Mesothelial cell of epicardium (in vitro differentiated cells): ENCODE data around the gene AFAP1. TPM values are rescaled to one million over a fixed set of nuclear protein-coding genes. Genes with fewer than 3 reads are reported as not detected.

Experiments used
- DNase-seq, 2 experiments: peaks; one replicate each; pipeline ENCODE4 v3.0.0; 2021; ENCODE audit warnings: low spot score in 2 of 2; ENCODE audit not compliant: unreplicated experiment in 2 of 2
- H3K27ac Mint-ChIP-seq: 2 replicates; pipeline ENCODE4 v1.8.0; 2021; ENCODE audit warnings: mixed read lengths
- H3K27me3 Mint-ChIP-seq: 2 replicates; pipeline ENCODE4 v1.8.0; 2021; ENCODE audit warnings: low read depth, mixed read lengths
- H3K36me3 Mint-ChIP-seq: 2 replicates; pipeline ENCODE4 v1.8.0; 2021; ENCODE audit warnings: mixed read lengths
- H3K4me1 Mint-ChIP-seq: 2 replicates; pipeline ENCODE4 v1.8.0; 2021; ENCODE audit warnings: mixed read lengths
- H3K4me3 Mint-ChIP-seq: 2 replicates; pipeline ENCODE4 v1.8.0; 2021; ENCODE audit warnings: mild to moderate bottlenecking, moderate library complexity, mixed read lengths
- H3K9me3 Mint-ChIP-seq: 2 replicates; pipeline ENCODE4 v1.8.0; 2021; ENCODE audit warnings: mixed read lengths
- total RNA-seq: library from RNA; stranded (reverse); gene quantifications from 3 replicates; pipeline ENCODE4 v1.2.1, GENCODE V29; 2021
- TF ChIP-seq, protein P1 (sequence below): fragments of 200-600 bp; sonication (generic); IDR thresholded peaks from one replicate; pipeline ENCODE4 v1.5.0; 2021; ENCODE audit warnings: antibody characterized with exemption; ENCODE audit not compliant: unreplicated experiment

Gene AFAP1
- total RNA-seq, 1 donor from 2014 or later, result 82.4 TPM

DNA sequence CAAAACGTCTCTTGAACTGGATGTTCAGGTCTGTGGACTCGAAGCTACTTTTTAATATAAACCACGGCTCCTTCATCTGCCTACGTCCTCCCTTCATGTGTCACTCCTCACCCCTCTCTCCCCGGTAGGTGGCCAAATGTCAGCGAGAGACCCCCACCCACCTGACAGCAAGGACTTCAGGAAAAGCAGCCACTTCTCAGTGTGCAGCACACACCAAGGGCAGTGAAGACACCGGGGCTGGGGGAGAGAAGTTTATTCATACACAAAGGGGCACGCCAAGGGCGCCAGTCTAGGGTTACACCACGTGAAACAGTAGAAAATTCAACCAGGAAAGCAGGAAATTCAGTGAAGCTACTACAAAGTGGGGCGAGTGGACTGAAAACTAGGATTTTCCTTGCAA, 181.2 kb downstream of the AFAP1 start:
- H3K36me3 Mint-ChIP-seq, result peaks cover 19% of the 10 kb centered on the region
- no peak overlapping the region for H3K4me3 Mint-ChIP-seq
- TF ChIP-seq, protein P1, sequence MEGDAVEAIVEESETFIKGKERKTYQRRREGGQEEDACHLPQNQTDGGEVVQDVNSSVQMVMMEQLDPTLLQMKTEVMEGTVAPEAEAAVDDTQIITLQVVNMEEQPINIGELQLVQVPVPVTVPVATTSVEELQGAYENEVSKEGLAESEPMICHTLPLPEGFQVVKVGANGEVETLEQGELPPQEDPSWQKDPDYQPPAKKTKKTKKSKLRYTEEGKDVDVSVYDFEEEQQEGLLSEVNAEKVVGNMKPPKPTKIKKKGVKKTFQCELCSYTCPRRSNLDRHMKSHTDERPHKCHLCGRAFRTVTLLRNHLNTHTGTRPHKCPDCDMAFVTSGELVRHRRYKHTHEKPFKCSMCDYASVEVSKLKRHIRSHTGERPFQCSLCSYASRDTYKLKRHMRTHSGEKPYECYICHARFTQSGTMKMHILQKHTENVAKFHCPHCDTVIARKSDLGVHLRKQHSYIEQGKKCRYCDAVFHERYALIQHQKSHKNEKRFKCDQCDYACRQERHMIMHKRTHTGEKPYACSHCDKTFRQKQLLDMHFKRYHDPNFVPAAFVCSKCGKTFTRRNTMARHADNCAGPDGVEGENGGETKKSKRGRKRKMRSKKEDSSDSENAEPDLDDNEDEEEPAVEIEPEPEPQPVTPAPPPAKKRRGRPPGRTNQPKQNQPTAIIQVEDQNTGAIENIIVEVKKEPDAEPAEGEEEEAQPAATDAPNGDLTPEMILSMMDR, result no peak

DNA sequence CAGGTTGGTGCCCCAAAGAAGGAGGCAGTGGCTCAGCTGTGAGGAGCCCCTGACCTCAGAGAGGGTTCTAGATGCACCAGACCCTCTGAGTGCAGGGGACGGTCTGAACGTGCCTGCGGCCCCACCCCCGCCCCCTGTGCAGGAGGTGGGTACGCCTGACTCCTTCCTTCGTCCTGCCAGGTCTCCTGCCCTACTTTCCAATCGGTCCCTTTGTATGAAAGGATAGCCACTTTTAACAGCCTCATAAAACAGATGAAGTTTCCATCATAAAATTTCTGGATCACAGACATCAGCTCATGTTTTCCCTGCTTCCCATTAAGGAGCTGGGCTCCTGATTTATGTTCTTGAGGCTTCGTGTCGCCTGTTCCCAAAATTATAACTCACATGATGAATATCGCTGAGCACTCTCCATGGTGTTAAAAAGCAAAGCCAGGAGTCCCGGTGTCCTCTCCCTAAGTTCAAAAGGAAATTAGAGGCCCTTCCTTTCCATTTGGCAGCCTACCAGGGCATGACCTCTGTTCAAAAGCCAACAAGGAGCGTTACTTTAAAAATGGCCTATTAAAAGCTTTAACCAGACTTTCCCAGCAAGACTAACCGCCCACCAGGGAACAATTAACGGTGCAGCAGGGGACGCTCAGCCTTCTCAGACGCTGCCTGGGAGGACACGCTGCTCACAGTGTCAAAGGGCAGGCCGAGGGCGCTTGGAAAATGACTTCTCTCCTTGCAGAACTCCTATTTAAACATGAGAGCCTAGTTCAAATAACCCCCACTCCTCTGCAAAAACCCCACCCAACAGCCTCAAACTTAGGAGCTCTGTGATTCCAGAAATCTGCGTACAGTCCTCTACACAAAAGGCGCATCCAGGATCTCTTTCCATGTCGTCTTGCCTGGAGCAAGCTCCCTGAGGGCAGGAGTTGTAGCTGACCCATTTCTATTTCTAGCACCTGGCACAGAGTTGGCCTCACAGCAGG, 181.9 kb downstream of the AFAP1 start:
- TF ChIP-seq, protein P1, result no peak
- H3K27ac Mint-ChIP-seq, result peak overlapping the region; percentile 79
- H3K36me3 Mint-ChIP-seq, result peaks cover 17% of the 10 kb centered on the region
- DNase-seq, result no peak
- no peak overlapping the region for H3K4me3 Mint-ChIP-seq
- H3K27me3 Mint-ChIP-seq, result no peaks in the 10 kb centered on the region
- H3K4me1 Mint-ChIP-seq, result peaks cover 13% of the 10 kb centered on the region
- no peaks in the 10 kb centered on the region for H3K9me3 Mint-ChIP-seq

More for the DNA sequence above, 181.2 kb downstream of the AFAP1 start:
- no peak for DNase-seq
- H3K4me1 Mint-ChIP-seq, result peaks cover 13% of the 10 kb centered on the region
- H3K9me3 Mint-ChIP-seq, result no peaks in the 10 kb centered on the region
- H3K27ac Mint-ChIP-seq, result peak overlapping the region; percentile 79
- H3K27me3 Mint-ChIP-seq, result no peaks in the 10 kb centered on the region

DNA sequence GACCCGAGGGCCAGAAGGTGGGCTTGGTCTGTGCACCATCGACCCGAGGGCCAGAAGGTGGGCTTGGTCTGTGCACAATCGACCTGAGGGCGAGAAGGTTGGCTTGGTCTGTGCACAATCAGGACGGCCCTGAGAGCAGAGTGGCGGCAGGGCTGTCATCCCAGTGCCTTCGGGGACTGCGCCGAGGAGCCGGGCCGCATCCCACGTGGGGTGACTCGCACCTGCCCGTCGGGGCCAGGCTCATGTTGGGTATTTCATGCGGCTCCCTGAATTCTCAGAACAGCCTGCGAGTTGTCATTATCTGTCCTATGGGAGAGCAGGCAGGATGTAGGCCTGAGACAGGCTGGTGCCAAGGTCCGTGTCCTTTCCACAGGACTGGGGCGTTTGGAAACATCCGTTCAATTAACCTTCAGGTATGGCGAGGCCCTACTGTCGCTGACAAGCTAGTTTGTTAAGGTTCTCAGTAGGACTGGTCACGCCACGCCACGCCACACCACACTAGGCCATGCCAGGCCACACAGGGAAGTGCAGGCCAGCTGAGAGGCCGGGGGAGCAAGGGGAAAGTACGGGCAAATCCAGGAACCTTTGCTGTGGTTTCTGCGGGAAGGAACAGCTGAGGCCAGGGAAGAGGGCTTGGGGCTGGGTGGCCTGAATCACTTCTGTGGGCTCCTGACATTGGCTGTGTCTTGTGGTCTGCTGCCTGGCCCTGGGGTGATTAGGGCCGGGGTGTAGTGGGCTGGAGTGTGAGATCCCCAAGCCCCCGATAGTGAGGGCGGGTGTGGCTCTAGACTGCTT, 182.9 kb downstream of the AFAP1 start:
- Mint-ChIP-seq H3K36me3 (peaks cover 16% of the 10 kb centered on the region), H3K4me1 (peaks cover 10% of the 10 kb centered on the region), H3K9me3 (no peaks in the 10 kb centered on the region), H3K27me3 (no peaks in the 10 kb centered on the region), H3K4me3 (no peak overlapping the region), H3K27ac (peak overlapping the region; percentile 79)
- DNase-seq, result no peak
- TF ChIP-seq, protein P1, result no peak

DNA sequence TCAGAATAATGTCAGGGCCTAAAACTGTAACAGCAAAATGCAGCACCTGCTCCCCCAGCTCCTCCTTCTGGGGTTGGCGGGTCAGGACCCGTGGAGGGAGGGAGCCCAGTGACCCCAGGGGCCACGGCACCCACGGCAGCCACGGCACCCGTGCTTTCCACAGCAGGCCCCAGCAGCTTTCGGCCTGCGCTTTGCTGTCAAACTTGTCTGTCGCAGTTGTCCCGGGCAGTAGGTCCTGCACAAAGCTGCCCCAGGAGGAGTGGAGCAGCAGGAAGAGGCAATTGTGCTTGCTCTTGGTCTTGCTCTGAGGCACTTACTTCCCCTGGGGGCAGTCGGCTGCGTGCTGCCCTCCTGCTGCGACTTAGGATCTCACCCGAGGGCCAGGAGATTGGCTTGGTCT, 183.6 kb downstream of the AFAP1 start:
- H3K4me1 Mint-ChIP-seq, result peaks cover 9% of the 10 kb centered on the region
- TF ChIP-seq, protein P1, result no peak

DNA sequence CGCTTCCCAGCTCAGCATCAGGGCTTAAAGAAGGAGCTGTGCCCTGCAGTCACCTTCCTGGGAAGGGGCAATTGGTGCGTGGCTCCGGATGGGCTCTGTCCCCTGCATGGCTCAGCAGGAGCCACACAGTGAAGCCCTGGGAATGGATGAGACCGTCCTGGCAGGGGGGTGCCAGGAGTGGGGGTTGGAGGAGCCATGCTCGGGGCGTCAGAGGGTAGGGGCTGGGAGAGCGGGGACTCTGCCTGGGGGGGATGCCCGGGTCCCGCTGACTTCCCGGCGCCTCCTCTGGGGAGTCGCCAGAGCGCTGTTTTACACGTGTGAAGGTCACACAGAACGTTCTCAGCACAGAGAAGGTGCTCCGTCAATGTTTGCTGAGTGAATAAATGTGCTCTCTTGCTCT, 184.1 kb downstream of the AFAP1 start:
- TF ChIP-seq, protein P1, result no peak
- Mint-ChIP-seq H3K27me3 (no peaks in the 10 kb centered on the region), H3K4me3 (no peak overlapping the region), H3K27ac (no peak overlapping the region), H3K9me3 (no peaks in the 10 kb centered on the region), H3K4me1 (peaks cover 9% of the 10 kb centered on the region), H3K36me3 (peaks cover 13% of the 10 kb centered on the region)
- DNase-seq, result no peak

More for the DNA sequence above, 183.6 kb downstream of the AFAP1 start:
- DNase-seq, result no peak
- peaks cover 13% of the 10 kb centered on the region for H3K36me3 Mint-ChIP-seq
- H3K4me3 Mint-ChIP-seq, result no peak overlapping the region
- no peaks in the 10 kb centered on the region for H3K27me3 Mint-ChIP-seq
- no peak overlapping the region for H3K27ac Mint-ChIP-seq
- H3K9me3 Mint-ChIP-seq, result no peaks in the 10 kb centered on the region
